NCI-H524 treated with DMSO at 0.1 percent for 48 hours (cell line): ENCODE measurements around the gene PERP.
"Not testable (repeated sequence)": the region's sequence is repeated elsewhere in the genome, so short reads cannot be mapped to it uniquely, and the experiment has no call there.

Source experiments
- DNase-seq: peaks from one replicate; lab custom pipeline; 2025; lab: John Stamatoyannopoulos, UW

Gene PERP

GRCh38 chr6:138105446-138105845 is 1.8 kb downstream of the PERP start:
- DNase-seq = no peak

- no peak for DNase-seq
Observed at GRCh38 chr6:138104618-138105213, 2.5 kb downstream of the PERP start.

GRCh38 chr6:138103871-138104270 is 3.3 kb downstream of the PERP start:
- no peak for DNase-seq

GRCh38 chr6:138101946-138102731 is 5.1 kb downstream of the PERP start:
- DNase-seq = no peak

GRCh38 chr6:138099832-138100231 is 7.4 kb downstream of the PERP start:
- DNase-seq = no peak

GRCh38 chr6:138098306-138098705 is 8.9 kb downstream of the PERP start:
- no peak for DNase-seq

- no peak for DNase-seq
Observed at GRCh38 chr6:138094260-138094659, 13.0 kb downstream of the PERP start.

- no peak for DNase-seq
Observed at GRCh38 chr6:138093632-138094031, 13.6 kb downstream of the PERP start.

GRCh38 chr6:138092686-138093085 is 14.5 kb downstream of the PERP start:
- DNase-seq = no peak

- DNase-seq = no peak
Observed at GRCh38 chr6:138089325-138089724, 17.9 kb downstream of the PERP start.

GRCh38 chr6:138088326-138088762 is 18.9 kb downstream of the PERP start:
- DNase-seq = no peak

- DNase-seq = no peak
Observed at GRCh38 chr6:138087593-138088325, 19.5 kb downstream of the PERP start.

- DNase-seq = no peak
Observed at GRCh38 chr6:138086573-138087196, 20.5 kb downstream of the PERP start.

GRCh38 chr6:138085839-138086222 is 21.4 kb downstream of the PERP start:
- no peak for DNase-seq

- no peak for DNase-seq
Observed at GRCh38 chr6:138084904-138085838, 22.0 kb downstream of the PERP start.

GRCh38 chr6:138082232-138082631 is 25.0 kb downstream of the PERP start:
- DNase-seq = no peak

- not testable (repeated sequence) for DNase-seq
Observed at GRCh38 chr6:138079556-138079955, 27.7 kb downstream of the PERP start.

GRCh38 chr6:138078491-138078890 is 28.7 kb downstream of the PERP start:
- no peak for DNase-seq

- no peak for DNase-seq
Observed at GRCh38 chr6:138073264-138073663, 34.0 kb downstream of the PERP start.

GRCh38 chr6:138063726-138064125 is 43.5 kb downstream of the PERP start:
- no peak for DNase-seq

- no peak for DNase-seq
Observed at GRCh38 chr6:138054982-138055381, 52.2 kb downstream of the PERP start.
